Testis (tissue), 2 donors: ENCODE measurements around the gene MBIP.

ENCODE experiments used
- CTCF ChIP-seq, 3 experiments: fragments of 450-650 bp in 2 of 3; fragments of 200-600 bp in 1 of 3; sonication (generic) in 1 of 3; IDR thresholded peaks; one replicate each; pipeline ENCODE4 v1.5.1; 2016 to 2019; ENCODE audit warnings: antibody characterized with exemption in 3 of 3, mild to moderate bottlenecking in 2 of 3, moderate library complexity in 1 of 3
- POLR2A ChIP-seq: fragments of 450-650 bp; IDR thresholded peaks from one replicate; pipeline ENCODE4 v1.6.1; 2017; ENCODE audit warnings: antibody characterized with exemption, mild to moderate bottlenecking, moderate library complexity

- TF ChIP-seq CTCF (IDR thresholded peaks at IDR 0.05), result no peak
- TF ChIP-seq POLR2A, result no peak
These were observed 35.4 kb downstream of the MBIP start for GRCh38 chr14:36284971-36285595.
